NCI-H82 treated with DMSO at 0.1 percent for 48 hours (cell line): Measurements from ENCODE around the gene MFAP4.
"Not testable (repeated sequence)": the region's sequence is repeated elsewhere in the genome, so short reads cannot be mapped to it uniquely, and the experiment has no call there.

Experiments
- DNase-seq: peaks from one replicate; lab custom pipeline; 2025; ENCODE audit not compliant: unreplicated experiment; lab: John Stamatoyannopoulos, UW

Gene MFAP4

DNA sequence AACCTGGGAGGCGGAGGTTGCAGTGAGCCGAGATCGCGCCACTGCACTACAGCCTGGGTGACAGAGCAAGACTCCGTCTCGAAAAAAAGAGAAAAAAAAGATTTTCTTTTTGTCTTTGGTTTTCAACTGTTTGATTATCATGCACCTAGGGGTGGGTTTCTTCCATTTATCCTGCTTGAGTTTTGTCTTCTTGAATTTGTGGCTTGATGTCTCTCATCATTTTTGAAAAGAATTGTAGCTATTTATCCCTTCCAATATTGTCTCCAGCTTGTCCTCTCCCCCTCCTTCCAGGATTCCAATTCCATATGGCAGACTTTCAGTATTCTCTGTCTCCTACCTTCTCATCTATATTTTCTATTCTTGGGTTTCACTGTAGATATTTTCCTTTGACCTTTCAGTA lies 32.2 kb downstream of the MFAP4 start:
- DNase-seq, result no peak

DNA sequence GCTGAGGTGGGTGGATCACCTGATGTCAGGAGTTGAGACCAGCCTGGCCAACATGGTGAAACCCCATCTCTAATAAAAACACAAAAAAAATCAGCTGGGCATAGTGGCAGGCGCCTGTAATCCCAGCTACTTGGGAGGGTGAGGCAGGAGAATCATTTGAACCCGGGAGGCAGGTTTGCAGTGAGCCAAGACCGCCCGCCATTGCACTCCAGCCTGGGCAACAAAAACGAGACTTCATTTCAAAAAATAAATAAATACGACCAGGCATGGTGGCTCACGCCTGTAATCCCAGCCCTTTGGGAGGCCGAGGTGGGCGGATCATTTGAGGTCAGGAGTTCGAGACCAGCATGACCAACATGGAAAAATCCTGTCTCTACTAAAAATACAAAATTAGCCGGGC lies 33.6 kb downstream of the MFAP4 start:
- DNase-seq, result not testable (repeated sequence)

DNA sequence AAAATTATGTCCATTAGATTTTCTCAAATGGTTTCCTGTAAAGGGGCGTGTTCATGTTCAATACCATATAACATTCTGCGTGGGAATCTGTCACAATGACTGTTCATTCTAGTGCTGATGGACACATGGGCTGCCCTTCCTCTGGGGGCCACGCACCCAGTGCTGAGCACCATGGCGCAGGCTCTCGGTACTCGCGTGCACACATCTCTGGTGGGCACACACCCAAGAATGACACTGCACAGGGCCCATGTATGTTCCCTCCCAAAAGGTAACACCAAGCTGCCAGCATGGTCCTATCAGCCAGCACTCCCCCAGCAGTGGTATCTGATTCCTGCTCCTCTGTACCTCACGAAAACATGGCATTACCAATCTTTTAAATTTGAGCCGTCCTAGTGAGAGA lies 38.2 kb downstream of the MFAP4 start:
- no peak for DNase-seq

DNA sequence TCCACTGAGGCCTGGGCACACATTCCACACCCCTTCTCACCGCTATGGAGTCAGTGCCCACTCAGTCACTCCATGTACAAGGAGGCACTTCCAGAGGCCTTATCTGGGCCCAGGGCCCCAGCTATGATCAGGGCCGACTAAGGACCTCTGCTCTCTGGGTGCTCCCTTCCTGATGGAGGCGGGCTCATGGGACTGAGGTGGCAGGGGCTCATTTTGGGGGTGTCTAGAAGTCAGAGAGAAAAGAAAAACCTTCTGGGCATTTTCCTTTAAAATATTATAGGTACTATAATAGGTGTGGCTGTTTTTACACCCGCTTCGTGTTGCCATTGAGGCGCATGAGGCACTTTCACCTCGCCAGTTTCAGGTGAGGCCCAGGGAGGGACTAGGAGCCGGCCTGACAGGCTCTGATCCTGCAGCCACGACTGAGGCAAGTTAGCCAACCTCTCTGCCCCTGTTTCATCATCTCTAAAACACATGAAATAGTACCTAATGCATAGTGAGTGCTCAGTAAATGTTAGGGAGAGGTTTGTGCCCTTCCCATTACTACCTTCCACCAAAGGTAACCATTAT lies 38.8 kb downstream of the MFAP4 start:
- DNase-seq, result no peak

DNA sequence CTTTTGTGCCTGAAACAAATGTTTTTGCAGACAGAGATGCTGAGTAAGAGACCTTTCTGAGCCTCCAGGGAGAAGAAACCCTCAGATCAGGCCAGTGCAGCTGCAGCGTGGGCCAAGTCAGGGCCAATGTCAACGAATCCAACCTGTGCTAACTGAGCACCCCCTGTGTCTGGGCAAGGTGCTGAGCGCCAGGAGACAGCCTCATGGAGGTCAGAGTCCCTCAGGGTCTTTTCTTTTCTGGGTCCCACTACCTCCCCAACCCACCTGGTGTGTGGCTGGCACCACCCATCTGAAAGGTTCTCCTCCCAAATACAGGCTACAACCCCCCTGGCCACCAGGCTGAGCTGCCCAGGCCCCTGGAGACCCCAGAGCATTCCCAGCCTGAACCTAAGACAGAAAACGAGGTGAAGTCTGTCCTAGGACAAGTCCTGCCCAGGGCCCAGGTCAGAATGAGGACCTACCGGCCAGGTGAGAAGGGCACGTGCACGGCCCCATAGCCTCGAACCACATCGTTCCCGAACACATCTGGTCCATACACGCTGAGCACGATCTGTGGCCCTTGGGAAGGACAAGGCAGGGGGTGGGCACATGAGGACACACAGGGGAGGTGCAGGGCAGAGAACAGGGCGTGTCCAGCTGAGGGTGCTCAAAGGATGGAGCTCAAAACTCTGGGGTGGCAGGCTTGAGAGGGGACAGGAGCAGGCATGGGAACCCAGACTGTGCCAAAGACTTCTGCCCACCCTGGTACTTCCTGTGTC lies 39.5 kb downstream of the MFAP4 start:
- no peak for DNase-seq

DNA sequence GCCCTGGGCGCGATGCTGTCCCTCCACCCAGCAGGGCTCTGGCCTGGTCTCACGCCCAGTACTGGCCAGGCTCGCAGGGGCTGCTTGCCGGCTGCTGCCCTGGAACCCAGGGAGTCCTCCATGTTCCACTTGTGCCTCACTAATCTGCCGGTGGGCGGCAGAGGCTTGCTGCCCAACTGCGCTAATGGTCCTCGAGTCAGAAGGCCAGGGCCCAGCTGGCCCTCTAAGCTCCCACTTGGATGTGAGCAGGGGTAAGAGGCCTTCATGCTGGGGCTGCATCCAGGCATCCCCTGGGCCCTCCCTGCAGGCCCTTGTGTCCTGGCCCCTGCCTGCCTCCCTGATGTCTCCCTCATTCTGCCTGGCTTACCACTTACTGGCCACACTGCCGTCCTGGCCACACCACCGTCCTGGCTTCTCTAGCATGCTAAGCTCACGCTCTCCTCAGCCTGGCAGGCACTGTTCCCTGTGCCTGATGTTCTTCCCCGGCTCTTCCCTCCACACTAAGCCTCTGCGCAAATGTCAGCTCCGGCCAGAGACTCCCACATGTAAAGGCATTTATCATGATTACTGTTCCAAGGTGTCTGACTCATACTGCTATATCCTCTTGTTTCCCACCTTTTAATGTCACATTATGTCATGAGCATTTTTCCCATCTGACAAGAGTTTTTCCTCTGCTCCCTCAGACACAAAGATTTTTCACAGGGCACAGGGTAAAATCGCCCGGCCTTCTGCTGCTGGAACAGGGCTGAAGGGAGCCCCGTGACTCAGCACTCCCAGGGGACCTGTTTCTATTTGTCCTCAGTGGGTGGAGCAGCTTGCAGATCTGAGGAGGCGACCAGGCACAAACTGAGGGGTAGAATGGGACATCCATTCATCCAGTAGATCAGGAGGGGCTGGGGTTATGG lies 40.4 kb downstream of the MFAP4 start:
- DNase-seq, result peak; percentile 71

DNA sequence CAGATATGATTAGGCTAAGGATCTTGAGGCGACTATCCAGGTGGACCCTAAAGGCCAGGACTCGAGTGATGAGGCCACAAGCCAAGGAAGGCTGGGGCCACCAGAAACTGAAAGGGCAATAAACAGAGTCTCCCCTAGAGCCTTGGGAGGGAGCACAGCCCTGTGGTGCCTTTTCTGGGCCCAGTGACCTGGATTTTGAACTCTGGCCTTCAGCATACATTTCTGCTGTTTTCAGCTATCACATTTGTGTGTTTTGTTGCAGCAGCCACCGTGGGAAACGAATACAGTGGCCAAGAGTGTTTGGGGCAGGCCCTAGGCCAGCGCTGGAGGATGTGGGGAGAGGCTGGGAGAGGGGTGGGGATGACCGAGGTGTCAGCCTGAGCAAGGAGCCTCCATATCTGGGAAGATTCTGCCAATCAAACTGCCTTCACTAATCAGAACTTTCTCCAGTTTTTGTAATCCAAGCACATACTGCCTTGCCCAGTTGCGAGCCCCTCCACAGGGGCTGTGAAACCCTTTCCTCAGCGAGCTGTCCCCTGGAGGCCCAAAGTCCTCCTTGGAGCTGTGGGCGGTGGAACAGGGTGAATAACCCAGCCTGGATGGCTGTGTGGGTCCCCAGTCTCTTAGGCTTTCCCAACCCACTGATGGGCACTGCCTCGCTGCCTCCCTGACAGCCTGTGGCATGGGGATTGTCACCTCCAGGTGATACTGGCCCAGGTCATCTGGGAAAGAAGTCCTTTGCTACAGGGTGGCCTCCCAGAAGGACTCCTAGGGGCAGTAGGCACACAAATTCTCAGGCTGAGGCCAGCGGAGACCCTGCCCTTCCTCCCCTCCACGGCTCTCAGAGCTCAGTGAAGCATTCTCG lies 41.3 kb downstream of the MFAP4 start:
- DNase-seq, result no peak

DNA sequence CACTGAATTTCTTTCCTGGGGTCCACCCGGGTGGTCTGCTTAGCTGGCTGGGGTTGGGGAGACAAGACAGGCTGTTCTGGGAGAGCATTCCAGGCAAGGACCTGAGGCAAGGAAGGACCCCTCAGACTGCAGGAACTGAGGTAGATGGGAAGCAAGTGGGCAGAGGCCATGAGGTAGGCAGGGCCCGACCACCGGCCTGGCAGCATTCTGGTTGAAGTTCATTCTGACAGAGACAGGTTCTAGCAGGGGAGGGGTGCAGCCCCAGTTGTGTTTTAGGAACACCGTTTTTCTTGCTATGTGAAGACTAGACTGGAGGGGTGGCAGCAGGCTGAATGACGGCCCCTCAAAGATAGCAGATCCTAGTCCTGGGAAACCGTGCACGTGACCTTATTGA lies 41.9 kb downstream of the MFAP4 start:
- DNase-seq, result no peak

DNA sequence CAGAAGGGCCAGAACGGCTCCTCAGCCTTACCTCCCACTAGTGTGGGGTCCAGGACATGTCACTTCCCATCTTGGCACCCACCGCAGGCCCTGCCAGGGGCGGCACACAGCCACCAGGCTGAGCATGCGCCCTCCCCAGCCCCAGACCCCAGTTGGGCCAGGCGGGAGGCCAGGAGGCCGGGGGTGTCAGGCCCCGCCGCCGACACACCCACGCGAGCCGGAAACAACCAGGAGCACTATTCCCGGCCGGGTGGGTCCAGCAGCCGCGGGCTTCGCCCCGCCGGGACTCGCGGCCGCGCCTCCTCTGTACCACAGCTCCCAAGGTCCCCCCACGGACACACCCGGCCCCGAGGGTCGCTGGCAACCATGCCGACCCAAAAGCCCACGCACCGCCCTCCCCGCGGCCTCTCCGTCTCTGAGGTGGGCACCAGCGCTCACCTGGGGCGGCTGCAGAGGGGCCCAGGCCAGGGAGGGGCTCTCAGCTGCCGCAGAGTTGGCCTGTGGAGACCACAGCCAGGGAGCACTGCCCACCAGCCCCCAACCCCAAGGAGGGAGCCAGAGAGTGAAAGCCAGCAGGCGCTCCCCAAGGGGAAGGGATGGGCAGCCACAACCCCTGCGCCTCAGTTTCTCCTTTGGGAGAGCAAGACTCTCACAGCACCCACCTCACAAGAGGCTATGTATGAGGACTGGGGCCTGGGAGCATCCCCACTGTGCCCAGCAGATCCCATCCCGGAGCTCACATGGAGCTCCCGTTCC lies 42.5 kb downstream of the MFAP4 start:
- DNase-seq, result no peak

DNA sequence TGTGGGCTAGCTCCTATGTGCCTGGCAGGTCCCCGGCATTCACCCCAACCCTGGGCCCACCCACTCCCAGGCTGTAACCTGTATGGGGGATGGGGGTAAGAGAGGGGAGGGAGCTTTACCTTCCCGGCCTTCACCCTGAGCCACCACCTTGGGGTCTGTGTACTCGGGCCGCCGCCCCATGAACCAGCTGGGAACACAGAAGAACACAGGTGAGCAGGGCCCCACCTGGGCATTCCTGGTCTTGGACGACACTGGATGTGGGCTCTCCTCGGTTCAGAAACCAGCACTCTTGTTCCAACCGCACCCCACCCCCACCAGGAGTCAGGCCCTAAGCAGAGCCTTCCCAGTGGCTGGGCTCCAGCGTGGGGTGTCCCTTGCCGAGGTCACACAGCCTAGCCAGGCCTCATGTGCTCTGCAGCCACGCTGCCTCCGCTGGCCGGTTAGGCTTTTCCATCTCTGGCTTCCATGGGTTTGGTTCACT lies 43.3 kb downstream of the MFAP4 start:
- no peak for DNase-seq

DNA sequence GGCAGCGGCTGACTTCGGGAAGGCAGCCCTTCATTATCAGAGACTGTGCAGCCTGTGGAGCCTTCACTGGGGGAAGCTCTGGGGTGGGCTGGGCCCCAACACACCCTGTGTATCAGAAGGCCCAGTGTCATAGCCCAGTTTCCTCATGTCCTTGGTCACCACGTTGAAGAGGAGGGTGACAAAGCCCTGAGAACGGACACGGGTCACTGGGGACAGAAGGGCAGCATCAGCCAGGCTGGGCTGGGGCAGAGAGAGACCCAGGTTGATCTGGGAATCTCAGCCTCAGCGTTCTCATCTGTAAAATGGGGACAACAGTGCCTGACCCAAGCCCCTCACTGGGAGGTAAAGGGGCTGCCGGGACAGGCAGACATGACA lies 43.7 kb downstream of the MFAP4 start:
- no peak for DNase-seq

DNA sequence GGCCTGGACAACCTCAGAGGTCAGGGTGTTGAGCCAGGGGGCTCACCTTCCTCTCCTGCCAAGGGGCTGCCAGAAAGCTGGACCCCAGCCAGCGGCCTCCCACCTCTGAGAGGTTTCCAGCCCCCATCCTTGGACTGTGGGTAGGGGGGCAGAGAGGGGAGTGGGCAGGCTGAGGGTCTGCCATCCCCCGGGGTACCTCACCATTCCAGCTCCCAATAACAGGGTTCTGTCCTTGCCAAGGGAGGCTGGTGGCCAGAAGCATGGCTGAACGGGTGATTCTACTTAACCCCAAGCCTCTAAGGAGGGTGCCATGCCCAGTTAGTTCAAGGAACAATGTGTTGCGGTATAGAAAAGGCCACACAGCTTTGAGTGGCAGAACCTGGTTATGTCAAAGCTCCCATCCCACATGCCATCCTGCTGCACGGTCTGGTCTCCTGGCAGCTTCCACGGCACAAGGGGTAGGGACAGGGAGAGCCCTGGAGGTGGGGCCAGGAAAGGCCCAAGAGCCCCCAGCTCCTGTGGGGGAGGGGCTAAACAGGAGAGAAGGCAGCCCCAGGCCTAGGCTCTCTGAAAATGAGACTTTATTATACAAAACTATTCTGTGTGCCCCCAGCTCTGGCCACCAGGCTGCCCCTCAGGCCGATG lies 44.3 kb downstream of the MFAP4 start:
- no peak for DNase-seq

DNA sequence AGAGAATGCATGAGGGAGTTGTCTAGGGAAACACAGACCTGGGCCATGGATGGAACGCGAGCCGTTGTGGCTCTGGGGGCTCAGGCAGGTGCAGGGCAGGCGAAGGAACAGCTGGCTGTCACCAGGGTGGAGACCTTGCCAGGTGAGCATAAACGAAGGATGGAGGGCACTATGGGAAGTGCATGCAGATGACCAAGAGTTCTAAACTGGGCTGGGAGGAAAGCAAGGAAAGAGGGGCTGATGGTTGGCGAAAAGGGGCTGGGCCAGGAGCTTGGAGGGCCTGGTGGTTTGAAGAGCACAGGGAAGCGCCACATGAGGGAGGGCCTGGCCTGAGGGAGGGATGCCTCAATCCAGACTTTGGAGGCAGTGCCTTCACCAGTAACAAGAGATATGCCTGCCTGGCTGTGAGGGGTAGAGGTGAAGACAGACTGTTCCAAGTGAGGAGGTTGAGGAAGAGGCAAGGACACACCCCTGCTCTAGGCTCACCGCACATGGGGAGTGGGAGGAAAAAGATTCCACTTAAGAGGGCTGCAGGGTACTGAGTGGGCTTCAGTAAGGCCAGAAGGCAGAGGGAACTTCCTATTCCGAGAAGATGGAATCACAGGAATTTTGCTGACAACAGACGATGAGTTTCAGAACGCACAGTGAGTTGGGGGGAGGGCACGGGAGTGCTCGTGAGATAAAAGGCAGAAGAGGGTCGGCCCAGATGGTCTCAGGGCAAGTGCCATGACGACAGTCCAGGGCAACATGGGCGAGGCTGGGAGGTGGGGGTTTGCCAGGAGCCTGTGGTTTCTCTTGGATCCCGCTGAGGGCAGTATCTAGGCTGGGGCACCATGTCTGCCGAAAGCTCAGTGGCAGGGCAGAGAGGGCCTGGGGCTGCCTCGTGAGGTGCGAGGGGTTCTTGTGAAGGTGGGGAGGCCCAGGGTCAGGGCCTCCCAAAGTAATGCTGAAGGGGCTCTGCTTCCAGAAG lies 45.1 kb downstream of the MFAP4 start:
- DNase-seq, result no peak

DNA sequence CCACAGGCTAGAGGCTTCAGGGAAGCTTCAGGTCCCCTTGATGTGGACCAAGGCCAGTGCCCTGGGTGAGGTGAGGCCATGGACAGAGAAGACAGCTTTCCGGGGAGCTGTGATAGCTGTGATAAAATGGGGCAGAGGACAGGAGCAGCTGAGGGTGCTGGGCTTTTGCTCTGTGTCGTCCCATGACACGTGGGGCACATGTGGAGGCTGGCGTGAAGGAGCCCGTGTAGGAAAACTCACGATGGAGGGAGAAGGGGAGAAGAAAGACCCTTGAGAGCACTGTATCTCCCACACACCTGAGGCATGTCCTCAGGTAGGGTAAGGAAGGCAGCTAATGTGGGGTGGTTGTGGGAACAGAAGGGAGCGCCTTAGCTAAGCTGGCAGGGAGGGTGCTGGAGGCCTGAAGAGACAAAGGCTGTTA lies 45.8 kb downstream of the MFAP4 start:
- DNase-seq, result no peak

DNA sequence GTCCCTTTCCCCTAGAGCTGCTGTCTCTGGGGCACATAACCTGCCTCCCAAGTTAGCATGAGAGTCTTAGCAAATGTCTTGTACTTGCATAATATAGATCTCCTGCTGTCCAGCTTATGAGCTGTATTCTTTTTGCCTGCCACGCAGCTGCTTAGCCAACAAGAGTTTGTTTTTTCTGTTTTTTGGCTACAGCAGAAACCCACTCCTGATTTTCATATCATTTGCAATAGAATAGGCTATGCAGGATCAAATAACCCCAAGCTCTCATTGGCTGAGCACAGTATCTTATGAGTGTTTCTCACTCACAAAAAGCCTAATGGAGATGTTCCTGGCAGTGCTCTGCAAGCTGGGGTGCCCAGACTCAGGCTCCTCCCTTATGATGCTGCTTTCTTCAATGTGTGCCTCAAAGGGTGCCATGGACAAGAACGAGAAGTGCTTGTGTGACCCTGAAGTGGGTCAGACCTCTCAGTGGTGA lies 47.6 kb downstream of the MFAP4 start:
- DNase-seq, result no peak

DNA sequence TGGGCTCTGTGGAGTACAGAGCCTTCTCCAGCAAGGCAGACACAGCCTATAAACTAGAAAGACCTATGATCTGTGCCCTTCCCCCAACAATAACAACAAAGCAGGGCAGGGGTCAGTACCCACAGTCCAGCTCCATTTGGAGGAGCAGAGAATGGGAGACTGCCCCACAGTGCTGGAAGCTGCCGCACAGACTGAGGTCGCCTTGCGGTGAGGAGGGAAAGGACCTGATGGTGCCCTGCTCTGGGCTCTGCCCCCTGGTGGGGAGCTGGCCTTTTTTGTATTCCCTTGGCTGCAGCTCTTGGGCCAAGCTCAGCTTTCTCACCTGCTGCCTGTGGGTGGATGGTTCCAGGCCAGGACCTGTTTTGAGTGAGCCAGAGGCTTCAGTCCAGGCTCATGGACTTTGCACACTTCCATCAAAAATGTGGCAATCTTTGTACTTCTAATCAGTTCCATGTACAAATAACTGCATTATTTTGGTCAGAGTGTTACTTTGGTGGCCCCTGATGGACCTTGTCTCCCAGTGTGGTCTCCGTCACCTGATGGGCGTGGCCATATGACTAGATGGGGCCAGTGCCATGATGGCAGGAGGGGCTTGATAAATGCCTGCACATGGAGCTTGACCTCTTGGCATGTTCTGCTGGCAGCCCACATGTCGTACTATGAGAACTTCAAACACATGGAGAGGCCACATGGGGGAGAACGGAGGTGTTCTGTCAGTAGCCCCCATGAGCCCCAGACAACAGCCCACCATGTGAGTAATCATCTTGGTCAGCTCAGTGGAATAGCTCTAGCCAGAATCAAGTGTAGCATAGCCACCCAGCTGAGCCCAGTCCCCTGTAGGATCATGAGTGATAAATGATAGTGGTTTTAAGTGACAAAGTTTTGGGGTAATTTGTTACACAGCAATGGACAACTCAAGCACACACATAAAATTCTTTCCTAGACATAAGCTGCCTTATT lies 48.7 kb downstream of the MFAP4 start:
- no peak for DNase-seq

DNA sequence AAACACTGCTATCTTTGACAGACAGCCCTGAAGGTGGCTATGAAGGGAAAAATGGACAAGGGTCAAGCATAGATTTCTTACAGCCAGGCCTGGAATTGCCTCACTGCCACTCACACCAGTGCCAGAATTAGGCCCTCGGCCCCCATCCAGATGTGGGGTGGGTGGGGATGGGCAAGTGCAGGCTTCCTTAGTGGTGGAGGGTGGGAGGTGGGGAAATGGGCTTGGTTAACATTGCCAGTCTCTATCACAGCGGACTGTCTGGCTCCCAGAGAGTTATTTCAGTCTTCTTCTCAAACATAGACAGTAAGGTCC lies 49.3 kb downstream of the MFAP4 start:
- DNase-seq, result no peak
